ENCODE data around the gene ZFYVE28. TPM values are rescaled to one million over a fixed set of nuclear protein-coding genes. Genes with fewer than 3 reads are reported as not detected.

The ZFYVE28 gene
- total RNA-seq, 1 experiment from 2014 or later, result 12.9 TPM

GRCh38 chr4:2243681-2244380 lies 174.6 kb downstream of the ZFYVE28 start:
- peaks cover 7% of the 10 kb centered on the region; the same call in 1 of the 2 replicates for H3F3A ChIP-seq (ENCODE audit: insufficient read depth, low read depth)
- TF ChIP-seq CTCF (conservative IDR thresholded peaks at IDR 0.05) (no peak), EZH2 (IDR thresholded peaks at IDR 0.05; ENCODE audit: low read depth) (no peak)
- intact Hi-C loops (cut with micrococcal nuclease; ENCODE audit: unreplicated experiment), result loop anchor here (5.0 kb wide), 3 partner anchors 168 to 293 kb away; partner anchors contain the start of gene FAM193A
- CTCF ChIA-PET, result no interaction called here
- BruUV-seq (replicated peaks), result no TSS peak
- POLR2A ChIA-PET (ENCODE audit: unreplicated experiment), result interaction anchor here (0.5 kb wide), 1 partner anchor 18 kb away, joined by 3 read pairs; the partner anchor contains the start of gene MXD4
- no peaks in the 10 kb centered on the region; the same call in 1 of the 2 replicates for H4K20me1 ChIP-seq (ENCODE audit: insufficient read depth)
- H3K36me3 ChIP-seq (ENCODE audit: low read depth), result no peaks in the 10 kb centered on the region
- no peaks in the 10 kb centered on the region for H3K9me3 ChIP-seq (ENCODE audit: insufficient read depth, low read depth)
- no peak overlapping the region for H3K27ac ChIP-seq
- H3K27me3 ChIP-seq (ENCODE audit: insufficient read depth, low read depth), result no peaks in the 10 kb centered on the region
- no peaks in the 10 kb centered on the region for H3K9me2 ChIP-seq (ENCODE audit: insufficient read depth)
- H3K4me1 ChIP-seq (replicated peaks; ENCODE audit: insufficient read depth), result peaks cover 21% of the 10 kb centered on the region
- H3K4me3 ChIP-seq, result no peak overlapping the region
- no peak overlapping the region for H2AFZ ChIP-seq
- DNase-seq, result no peak
- peaks cover 29% of the 10 kb centered on the region for H3K79me2 ChIP-seq (ENCODE audit: low read depth)
- H3K4me2 ChIP-seq, result no peak overlapping the region

DNA sequence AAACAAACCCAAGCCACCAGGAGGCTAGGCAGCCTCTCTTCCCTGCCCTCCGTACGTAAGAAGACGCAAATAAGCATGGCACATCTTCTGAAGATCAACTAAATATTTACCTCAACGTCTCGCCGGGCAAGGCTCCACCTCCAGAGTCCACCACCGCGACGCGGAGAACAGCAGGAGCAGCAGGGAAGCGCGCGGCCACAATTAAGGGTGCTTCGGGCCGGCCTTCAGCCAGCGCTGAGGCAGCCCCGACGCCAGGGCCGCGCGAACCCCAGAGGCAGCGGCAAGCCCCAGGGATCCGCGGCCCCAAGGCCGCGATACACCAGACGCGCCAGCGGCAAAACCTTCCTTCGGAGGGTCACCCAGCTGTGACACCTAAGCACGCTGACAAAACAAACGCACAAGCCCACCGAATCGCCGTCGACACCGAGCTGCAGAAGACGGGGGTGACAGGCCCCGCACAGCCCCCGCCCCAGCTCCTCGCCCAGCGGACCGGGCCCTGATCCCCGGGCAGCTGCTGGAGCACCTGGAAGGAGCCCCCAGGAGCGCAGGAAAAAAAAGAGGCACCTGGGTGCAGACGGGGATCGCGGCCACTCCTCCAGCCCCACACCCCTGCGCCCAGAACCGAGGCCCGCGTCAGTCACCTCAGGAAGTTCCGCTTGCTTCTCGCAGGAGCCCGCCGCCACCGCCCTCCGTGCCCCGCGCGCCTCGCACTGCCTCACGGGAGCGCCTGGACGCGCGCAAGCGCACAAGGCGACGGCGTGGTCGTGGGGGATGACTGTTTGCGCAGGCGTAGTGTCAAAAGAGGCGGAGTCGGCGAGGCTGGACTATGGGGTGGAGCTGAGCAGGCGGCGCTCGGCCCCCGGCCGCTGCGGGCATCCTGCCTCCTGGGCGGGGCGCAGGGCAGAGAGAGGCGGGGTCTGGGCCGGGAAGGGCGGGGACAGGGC lies 176.8 kb downstream of the ZFYVE28 start, which contains the start of the genes HAUS3 and POLN:
TSS of gene HAUS3 (minus strand) at position 712 of the 944 bp plus-strand sequence. CDS start 1,175 bp downstream, outside the sequence.
TSS of gene POLN (minus strand) at position 712 of the 944 bp plus-strand sequence. CDS start 12,890 bp downstream, outside the sequence.
- Histone ChIP-seq H3K9me3 (ENCODE audit: insufficient read depth, low read depth) (no peaks in the 10 kb centered on the region), H3F3A (ENCODE audit: insufficient read depth, low read depth) (peaks cover 7% of the 10 kb centered on the region; the same call in 1 of the 2 replicates), H4K20me1 (ENCODE audit: insufficient read depth) (no peaks in the 10 kb centered on the region; the same call in 1 of the 2 replicates), H3K9me2 (ENCODE audit: insufficient read depth) (no peaks in the 10 kb centered on the region), H3K4me2 (peak within 1 kb of the TSS; percentile 91), H3K27ac (0 out of 2 replicates have a peak within 1 kb of the TSS, but pooled peaks have one; percentile 7), H2AFZ (peak within 1 kb of the TSS; percentile 86), H3K36me3 (ENCODE audit: low read depth) (no peaks in the 10 kb centered on the region), H3K79me2 (ENCODE audit: low read depth) (peaks cover 46% of the 10 kb centered on the region), H3K4me3 (peak within 1 kb of the TSS; percentile 85), H3K27me3 (ENCODE audit: insufficient read depth, low read depth) (no peaks in the 10 kb centered on the region), H3K4me1 (replicated peaks; ENCODE audit: insufficient read depth) (peaks cover 24% of the 10 kb centered on the region)
- intact Hi-C loops (cut with micrococcal nuclease; ENCODE audit: unreplicated experiment), result loop anchor here (1.0 to 5.0 kb wide), 4 partner anchors 21 to 296 kb away; partner anchors contain the start of genes FAM193A and MXD4
- BruUV-seq (replicated peaks), result no TSS peak
- POLR2A ChIA-PET (ENCODE audit: unreplicated experiment), result interaction anchor here (0.6 to 0.9 kb wide), 4 partner anchors 18 to 739 kb away, joined by 3 to 22 read pairs (median 3); no protein-coding TSS in a partner anchor
- CTCF ChIA-PET, result interaction anchor here (0.6 to 0.8 kb wide), 2 partner anchors 25 to 330 kb away, joined by 4 to 13 read pairs; no protein-coding TSS in a partner anchor
- no peak; the same call in 1 of the 2 replicates for TF ChIP-seq CTCF (conservative IDR thresholded peaks at IDR 0.05)
- DNase-seq, result peak; percentile 88 to 99
